ENCODE measurements around the gene TMEM123. TPM values are rescaled to one million over a fixed set of nuclear protein-coding genes. Genes with fewer than 3 reads are reported as not detected.
A peak's percentile ranks its signal among the peaks of the same experiment; 100 is the strongest.

TMEM123 gene
- total and polyA plus RNA-seq, 2 donors (not counting 3 experiments of a cell fraction or from before 2014, with no cell fraction given) = 201 to 257 TPM

- Histone ChIP-seq H3K4me2 (ENCODE audit: insufficient read depth, low read length) (no peak overlapping the region), H3K9me1 (replicated peaks; ENCODE audit: control insufficient read depth, extremely low read depth, insufficient read depth, low read length) (no peaks in the 10 kb centered on the region), H3K9ac (replicated peaks; ENCODE audit: extremely low read depth, insufficient read depth, low read length) (no peak overlapping the region), H3K4me1 (ENCODE audit: control insufficient read depth, extremely low read depth, insufficient read depth, low read length) (peaks cover 16% of the 10 kb centered on the region), H4K20me1 (replicated peaks; ENCODE audit: control insufficient read depth, extremely low read depth, insufficient read depth, low read length) (no peaks in the 10 kb centered on the region), H3K27ac (ENCODE audit: insufficient read depth, low read depth, low read length) (no peak overlapping the region), H2AFZ (ENCODE audit: low read depth, low read length) (peak overlapping the region; percentile 6), H3K27me3 (ENCODE audit: control insufficient read depth in 2 of 2, insufficient read depth in 2 of 2, low read length in 2 of 2) (no peaks in the 10 kb centered on the region), H3K9me3 (replicated peaks; ENCODE audit: control insufficient read depth, insufficient read depth, low read length) (no peaks in the 10 kb centered on the region), H3K36me3 (ENCODE audit: control insufficient read depth in 2 of 2, extremely low read depth in 1 of 2, insufficient read depth in 2 of 2, low read length in 2 of 2) (no peaks in the 10 kb centered on the region), H3K4me3 (replicated peaks in 1 of 3; ENCODE audit: insufficient read depth in 1 of 3, low read depth in 1 of 3, low read length in 3 of 3) (no peak overlapping the region), H3K79me2 (ENCODE audit: control insufficient read depth, insufficient read depth, low read length) (no peaks in the 10 kb centered on the region)
- FAIRE-seq (peak; percentile 35), DNase-seq (ENCODE audit: low read depth, low spot score) (no peak)
- dilution Hi-C loops (cut with MboI; ENCODE audit: extremely low pct_ligation_motif_present, low sequenced_read_pairs) (no loop called here), intact Hi-C loops (cut with micrococcal nuclease) (no loop called here)
- POLR2A ChIA-PET = no interaction called here
- CTCF ChIA-PET = interaction anchor here (1.2 to 1.3 kb wide), 3 partner anchors 10 to 60 kb away, joined by 3 to 5 read pairs (median 4); no protein-coding TSS in a partner anchor
- TF ChIP-seq, protein P1, sequence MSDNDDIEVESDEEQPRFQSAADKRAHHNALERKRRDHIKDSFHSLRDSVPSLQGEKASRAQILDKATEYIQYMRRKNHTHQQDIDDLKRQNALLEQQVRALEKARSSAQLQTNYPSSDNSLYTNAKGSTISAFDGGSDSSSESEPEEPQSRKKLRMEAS (IDR thresholded peaks at IDR 0.05; ENCODE audit: insufficient read depth, insufficient read length) = no peak
- TF ChIP-seq GATA2 (IDR thresholded peaks at IDR 0.05; ENCODE audit: insufficient read depth, insufficient read length, low read depth, low read length) = peak; percentile 13
- no TSS peak for BruUV-seq (replicated peaks)
Measured at GRCh38 chr11:102465696-102466095, 13.1 kb upstream of the TMEM123 start.

DNA sequence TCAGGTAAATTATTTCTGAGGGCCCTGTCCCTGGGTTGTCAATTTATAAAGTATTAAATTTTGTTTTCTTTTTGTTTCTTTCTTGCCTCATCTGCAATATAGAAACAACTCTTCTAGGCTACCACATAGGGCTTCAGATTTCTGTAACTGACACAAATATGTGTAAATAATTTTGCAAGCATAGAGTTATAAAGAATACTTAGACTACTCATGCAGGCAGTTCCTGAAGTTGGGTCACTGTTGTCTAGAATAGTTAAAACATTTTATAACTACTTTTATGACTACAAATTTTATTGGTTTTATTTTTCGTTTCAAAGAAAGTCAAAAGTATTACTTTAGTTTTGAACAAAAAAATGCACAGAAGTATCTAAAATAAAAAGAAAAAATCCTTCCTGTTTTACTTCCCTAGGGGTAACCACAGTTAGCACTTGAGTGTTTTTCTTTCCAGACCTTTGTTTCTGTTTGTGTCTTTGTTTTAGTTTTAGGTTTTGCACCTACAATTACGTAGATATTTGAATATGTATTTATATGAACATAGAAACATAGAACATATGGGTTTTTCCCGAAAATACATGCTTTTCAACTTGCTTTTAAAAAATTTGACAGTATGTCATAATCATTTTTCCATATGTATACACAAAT lies 12.4 kb upstream of the TMEM123 start:
- H3K4me1 ChIP-seq (ENCODE audit: control insufficient read depth, extremely low read depth, insufficient read depth, low read length) = peaks cover 16% of the 10 kb centered on the region
- POLR2A ChIA-PET = no interaction called here
- H3K9me3 ChIP-seq (replicated peaks; ENCODE audit: control insufficient read depth, insufficient read depth, low read length) = no peaks in the 10 kb centered on the region
- H3K4me2 ChIP-seq (ENCODE audit: insufficient read depth, low read length) = no peak overlapping the region
- no peak overlapping the region for H3K27ac ChIP-seq (ENCODE audit: insufficient read depth, low read depth, low read length)
- H3K36me3 ChIP-seq (ENCODE audit: control insufficient read depth in 2 of 2, extremely low read depth in 1 of 2, insufficient read depth in 2 of 2, low read length in 2 of 2) = no peaks in the 10 kb centered on the region
- H3K9me1 ChIP-seq (replicated peaks; ENCODE audit: control insufficient read depth, extremely low read depth, insufficient read depth, low read length) = no peaks in the 10 kb centered on the region
- CTCF ChIA-PET = interaction anchor here (1.2 kb wide), 2 partner anchors 9 to 59 kb away, joined by 4 to 5 read pairs; no protein-coding TSS in a partner anchor
- intact Hi-C loops (cut with micrococcal nuclease) (no loop called here), dilution Hi-C loops (cut with MboI; ENCODE audit: extremely low pct_ligation_motif_present, low sequenced_read_pairs) (no loop called here)
- no peaks in the 10 kb centered on the region for H3K79me2 ChIP-seq (ENCODE audit: control insufficient read depth, insufficient read depth, low read length)
- H3K9ac ChIP-seq (replicated peaks; ENCODE audit: extremely low read depth, insufficient read depth, low read length) = no peak overlapping the region
- BruUV-seq (replicated peaks) = no TSS peak
- FAIRE-seq = no peak
- no peak for TF ChIP-seq FOS (IDR thresholded peaks at IDR 0.05; ENCODE audit: borderline replicate concordance, insufficient read depth, low read length)
- no peak for TF ChIP-seq POLR2A (IDR thresholded peaks at IDR 0.05; ENCODE audit: low read depth, low read length)
- TF ChIP-seq, protein P1 (IDR thresholded peaks at IDR 0.05; ENCODE audit: insufficient read depth, insufficient read length) = no peak
- TF ChIP-seq, protein P2, sequence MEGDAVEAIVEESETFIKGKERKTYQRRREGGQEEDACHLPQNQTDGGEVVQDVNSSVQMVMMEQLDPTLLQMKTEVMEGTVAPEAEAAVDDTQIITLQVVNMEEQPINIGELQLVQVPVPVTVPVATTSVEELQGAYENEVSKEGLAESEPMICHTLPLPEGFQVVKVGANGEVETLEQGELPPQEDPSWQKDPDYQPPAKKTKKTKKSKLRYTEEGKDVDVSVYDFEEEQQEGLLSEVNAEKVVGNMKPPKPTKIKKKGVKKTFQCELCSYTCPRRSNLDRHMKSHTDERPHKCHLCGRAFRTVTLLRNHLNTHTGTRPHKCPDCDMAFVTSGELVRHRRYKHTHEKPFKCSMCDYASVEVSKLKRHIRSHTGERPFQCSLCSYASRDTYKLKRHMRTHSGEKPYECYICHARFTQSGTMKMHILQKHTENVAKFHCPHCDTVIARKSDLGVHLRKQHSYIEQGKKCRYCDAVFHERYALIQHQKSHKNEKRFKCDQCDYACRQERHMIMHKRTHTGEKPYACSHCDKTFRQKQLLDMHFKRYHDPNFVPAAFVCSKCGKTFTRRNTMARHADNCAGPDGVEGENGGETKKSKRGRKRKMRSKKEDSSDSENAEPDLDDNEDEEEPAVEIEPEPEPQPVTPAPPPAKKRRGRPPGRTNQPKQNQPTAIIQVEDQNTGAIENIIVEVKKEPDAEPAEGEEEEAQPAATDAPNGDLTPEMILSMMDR (IDR thresholded peaks at IDR 0.05; ENCODE audit: extremely low read depth in 1 of 2, insufficient read depth in 1 of 2, low read depth in 1 of 2, low read length in 2 of 2) = no peak
- no peak for TF ChIP-seq MYC (IDR thresholded peaks at IDR 0.05; ENCODE audit: low read depth, low read length)
- TF ChIP-seq JUN (IDR thresholded peaks at IDR 0.05; ENCODE audit: borderline replicate concordance, insufficient read depth, insufficient read length, low read depth) = no peak
- TF ChIP-seq EZH2 (IDR thresholded peaks at IDR 0.05; ENCODE audit: borderline replicate concordance, low read depth, low read length, severe bottlenecking) = no peak
- TF ChIP-seq POLR2AphosphoS5 (IDR thresholded peaks at IDR 0.05; ENCODE audit: insufficient read depth, low read depth, low read length) = no peak
- TF ChIP-seq GATA2 (IDR thresholded peaks at IDR 0.05; ENCODE audit: insufficient read depth, insufficient read length, low read depth, low read length) = no peak
- no peak for DNase-seq (ENCODE audit: low read depth, low spot score)
- H3K4me3 ChIP-seq (replicated peaks in 1 of 3; ENCODE audit: insufficient read depth in 1 of 3, low read depth in 1 of 3, low read length in 3 of 3) = no peak overlapping the region
- no peaks in the 10 kb centered on the region for H3K27me3 ChIP-seq (ENCODE audit: control insufficient read depth in 2 of 2, insufficient read depth in 2 of 2, low read length in 2 of 2)
- H4K20me1 ChIP-seq (replicated peaks; ENCODE audit: control insufficient read depth, extremely low read depth, insufficient read depth, low read length) = no peaks in the 10 kb centered on the region
- H2AFZ ChIP-seq (ENCODE audit: low read depth, low read length) = no peak overlapping the region
